ENCODE results near the gene VSIG10. TPM values are rescaled to one million over a fixed set of nuclear protein-coding genes. Genes with fewer than 3 reads are reported as not detected.

Gene VSIG10
- total RNA-seq, 1 experiment from 2014 or later: 56.2 TPM

DNA sequence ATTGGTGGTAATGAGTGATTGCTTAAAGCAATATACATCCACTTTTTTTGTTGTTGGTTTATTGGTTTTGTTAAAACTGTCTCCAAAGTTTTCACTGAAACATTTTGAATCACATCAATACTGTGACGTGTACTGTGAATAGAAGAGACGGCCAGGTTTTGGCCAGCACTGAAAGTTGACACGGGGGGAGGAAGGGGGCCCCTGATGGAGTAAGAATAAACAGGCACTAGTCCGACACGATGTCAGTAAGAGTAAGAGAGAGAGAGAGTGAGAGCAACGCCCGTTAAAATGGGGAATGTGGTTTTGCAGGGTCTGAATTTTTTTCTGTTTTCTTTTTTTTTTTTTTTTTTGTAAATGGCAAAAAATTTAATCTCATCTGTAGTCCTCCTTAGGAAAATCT, 46.8 kb upstream of the VSIG10 start:
- no peak overlapping the region for H3K27ac ChIP-seq (ENCODE audit: low read length)
- DNase-seq (ENCODE audit: low read depth, low spot score): no peak
- H3K9me3 ChIP-seq (ENCODE audit: control insufficient read depth, insufficient read depth, low read depth, low read length): no peaks in the 10 kb centered on the region
- BruUV-seq (replicated peaks): no TSS peak
- no peaks in the 10 kb centered on the region for H3K27me3 ChIP-seq (ENCODE audit: control insufficient read depth, insufficient read depth, low read length)
- H3K4me3 ChIP-seq (ENCODE audit: low read depth in 2 of 2, low read length in 2 of 2): no peak overlapping the region
- no peak for ATAC-seq
- CTCF ChIA-PET: interaction anchor here (0.6 kb wide), 1 partner anchor 8 kb away, joined by 3 read pairs; no protein-coding TSS in a partner anchor
- intact Hi-C loops (cut with micrococcal nuclease; ENCODE audit: unreplicated experiment): no loop called here
- in situ Hi-C loops (cut with HindIII; ENCODE audit: low pct_unique_long_range_greater_than_20kb, low sequenced_read_pairs): no loop called here
- peaks cover 5% of the 10 kb centered on the region; the same call in 1 of the 2 replicates for H3K36me3 ChIP-seq (ENCODE audit: control insufficient read depth, insufficient read depth, low read length)
- POLR2A ChIA-PET: no interaction called here
- no peak for TF ChIP-seq TCF7L2 (IDR thresholded peaks at IDR 0.05; ENCODE audit: low read depth, low read length)
- TF ChIP-seq POLR2AphosphoS5 (IDR thresholded peaks at IDR 0.05; ENCODE audit: low read depth, low read length): no peak
- no peak for TF ChIP-seq SIN3A (IDR thresholded peaks at IDR 0.05; ENCODE audit: borderline replicate concordance, insufficient read depth, low read depth, low read length)
- TF ChIP-seq, protein P1, sequence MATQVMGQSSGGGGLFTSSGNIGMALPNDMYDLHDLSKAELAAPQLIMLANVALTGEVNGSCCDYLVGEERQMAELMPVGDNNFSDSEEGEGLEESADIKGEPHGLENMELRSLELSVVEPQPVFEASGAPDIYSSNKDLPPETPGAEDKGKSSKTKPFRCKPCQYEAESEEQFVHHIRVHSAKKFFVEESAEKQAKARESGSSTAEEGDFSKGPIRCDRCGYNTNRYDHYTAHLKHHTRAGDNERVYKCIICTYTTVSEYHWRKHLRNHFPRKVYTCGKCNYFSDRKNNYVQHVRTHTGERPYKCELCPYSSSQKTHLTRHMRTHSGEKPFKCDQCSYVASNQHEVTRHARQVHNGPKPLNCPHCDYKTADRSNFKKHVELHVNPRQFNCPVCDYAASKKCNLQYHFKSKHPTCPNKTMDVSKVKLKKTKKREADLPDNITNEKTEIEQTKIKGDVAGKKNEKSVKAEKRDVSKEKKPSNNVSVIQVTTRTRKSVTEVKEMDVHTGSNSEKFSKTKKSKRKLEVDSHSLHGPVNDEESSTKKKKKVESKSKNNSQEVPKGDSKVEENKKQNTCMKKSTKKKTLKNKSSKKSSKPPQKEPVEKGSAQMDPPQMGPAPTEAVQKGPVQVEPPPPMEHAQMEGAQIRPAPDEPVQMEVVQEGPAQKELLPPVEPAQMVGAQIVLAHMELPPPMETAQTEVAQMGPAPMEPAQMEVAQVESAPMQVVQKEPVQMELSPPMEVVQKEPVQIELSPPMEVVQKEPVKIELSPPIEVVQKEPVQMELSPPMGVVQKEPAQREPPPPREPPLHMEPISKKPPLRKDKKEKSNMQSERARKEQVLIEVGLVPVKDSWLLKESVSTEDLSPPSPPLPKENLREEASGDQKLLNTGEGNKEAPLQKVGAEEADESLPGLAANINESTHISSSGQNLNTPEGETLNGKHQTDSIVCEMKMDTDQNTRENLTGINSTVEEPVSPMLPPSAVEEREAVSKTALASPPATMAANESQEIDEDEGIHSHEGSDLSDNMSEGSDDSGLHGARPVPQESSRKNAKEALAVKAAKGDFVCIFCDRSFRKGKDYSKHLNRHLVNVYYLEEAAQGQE (IDR thresholded peaks at IDR 0.05; ENCODE audit: insufficient read depth in 1 of 2, low read depth in 2 of 2, low read length in 1 of 2): no peak
- TF ChIP-seq, protein P2, sequence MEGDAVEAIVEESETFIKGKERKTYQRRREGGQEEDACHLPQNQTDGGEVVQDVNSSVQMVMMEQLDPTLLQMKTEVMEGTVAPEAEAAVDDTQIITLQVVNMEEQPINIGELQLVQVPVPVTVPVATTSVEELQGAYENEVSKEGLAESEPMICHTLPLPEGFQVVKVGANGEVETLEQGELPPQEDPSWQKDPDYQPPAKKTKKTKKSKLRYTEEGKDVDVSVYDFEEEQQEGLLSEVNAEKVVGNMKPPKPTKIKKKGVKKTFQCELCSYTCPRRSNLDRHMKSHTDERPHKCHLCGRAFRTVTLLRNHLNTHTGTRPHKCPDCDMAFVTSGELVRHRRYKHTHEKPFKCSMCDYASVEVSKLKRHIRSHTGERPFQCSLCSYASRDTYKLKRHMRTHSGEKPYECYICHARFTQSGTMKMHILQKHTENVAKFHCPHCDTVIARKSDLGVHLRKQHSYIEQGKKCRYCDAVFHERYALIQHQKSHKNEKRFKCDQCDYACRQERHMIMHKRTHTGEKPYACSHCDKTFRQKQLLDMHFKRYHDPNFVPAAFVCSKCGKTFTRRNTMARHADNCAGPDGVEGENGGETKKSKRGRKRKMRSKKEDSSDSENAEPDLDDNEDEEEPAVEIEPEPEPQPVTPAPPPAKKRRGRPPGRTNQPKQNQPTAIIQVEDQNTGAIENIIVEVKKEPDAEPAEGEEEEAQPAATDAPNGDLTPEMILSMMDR (IDR thresholded peaks at IDR 0.05): no peak
- no peaks in the 10 kb centered on the region for H3K4me1 ChIP-seq (ENCODE audit: control insufficient read depth, insufficient read depth, low read length)

DNA sequence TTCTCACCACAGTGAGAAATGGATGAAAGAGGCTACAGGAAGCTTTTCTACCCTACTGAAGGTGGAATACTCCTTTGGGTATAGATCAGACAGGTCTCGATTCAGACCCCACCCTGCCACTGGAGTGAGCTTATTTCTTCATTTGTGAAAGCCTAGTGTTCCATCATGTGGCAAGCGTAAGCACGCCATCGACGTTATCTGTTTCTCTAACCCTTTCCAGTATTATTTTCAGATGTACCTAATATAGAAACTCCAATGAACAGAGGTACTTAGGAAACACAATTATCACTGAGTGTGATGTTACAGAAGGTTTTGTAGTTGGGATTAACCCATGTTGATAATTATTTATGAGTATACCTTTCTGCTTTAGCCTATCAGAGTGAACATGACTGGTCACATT, 44.5 kb upstream of the VSIG10 start:
- ATAC-seq (no peak), DNase-seq (ENCODE audit: low read depth, low spot score) (no peak)
- Histone ChIP-seq H3K4me3 (ENCODE audit: low read depth in 2 of 2, low read length in 2 of 2) (no peak overlapping the region), H3K27me3 (ENCODE audit: control insufficient read depth, insufficient read depth, low read length) (no peaks in the 10 kb centered on the region), H3K9me3 (ENCODE audit: control insufficient read depth, insufficient read depth, low read depth, low read length) (no peaks in the 10 kb centered on the region), H3K4me1 (ENCODE audit: control insufficient read depth, insufficient read depth, low read length) (no peaks in the 10 kb centered on the region), H3K27ac (ENCODE audit: low read length) (no peak overlapping the region), H3K36me3 (ENCODE audit: control insufficient read depth, insufficient read depth, low read length) (peaks cover 5% of the 10 kb centered on the region; the same call in 1 of the 2 replicates)
- ChIA-PET CTCF (interaction anchor here (0.5 kb wide), 1 partner anchor 79 kb away, joined by 6 read pairs; no protein-coding TSS in a partner anchor), POLR2A (no interaction called here)
- in situ Hi-C loops (cut with HindIII; ENCODE audit: low pct_unique_long_range_greater_than_20kb, low sequenced_read_pairs) (no loop called here), intact Hi-C loops (cut with micrococcal nuclease; ENCODE audit: unreplicated experiment) (no loop called here)
- TF ChIP-seq, protein P2 (IDR thresholded peaks at IDR 0.05): no peak
- TF ChIP-seq SIN3A (IDR thresholded peaks at IDR 0.05; ENCODE audit: borderline replicate concordance, insufficient read depth, low read depth, low read length) (no peak), POLR2AphosphoS5 (IDR thresholded peaks at IDR 0.05; ENCODE audit: low read depth, low read length) (no peak)
- TF ChIP-seq, protein P1 (IDR thresholded peaks at IDR 0.05; ENCODE audit: insufficient read depth in 1 of 2, low read depth in 2 of 2, low read length in 1 of 2): no peak
- BruUV-seq (replicated peaks): no TSS peak

All from Panc1 (cell line).